H1 (cell line): ENCODE results near the gene CBL. TPM values are rescaled to one million over a fixed set of nuclear protein-coding genes. Genes with fewer than 3 reads are reported as not detected.

Source experiments
- CREB1 ChIP-seq: IDR thresholded peaks from 2 replicates; pipeline ENCODE4 v1.6.1; 2012; ENCODE audit warnings: inconsistent platforms
- TCF12 ChIP-seq: IDR thresholded peaks from 2 replicates; pipeline ENCODE4 v1.6.1; 2011; ENCODE audit warnings: low read depth, mild to moderate bottlenecking, low read length
- polyA plus RNA-seq, 7 experiments: library from polyadenylated mRNA; depleted of rRNA in 3 of 7; stranded (reverse) in 5 of 7; unstranded in 2 of 7; fragments of >200 nt in 5 of 7; fragments of 200-250 nt in 2 of 7; gene quantifications; 1 replicate in 5 of 7; 2 replicates in 1 of 7; 4 replicates in 1 of 7; pipeline versions ENCODE4 v1.2.1 to v1.2.3, GENCODE V29; 2011 to 2013; ENCODE audit warnings: missing spikeins in 2 of 7, mixed read lengths in 2 of 7
- total RNA-seq: library from RNA; stranded (reverse); fragmentation: NEBNext Ultra II Directional; extraction: Animal tissue kit (Norgen Biotek cat#: 25700); gene quantifications from 2 replicates; pipeline ENCODE4 v1.2.1, GENCODE V29; 2021

CBL gene
- total and polyA plus RNA-seq, 2 of the 8 experiments (the other 6 are each of a cell fraction or from before 2014, with no cell fraction given) = 23.1 to 57.8 TPM

GRCh38 chr11:119185981-119186634, 20.0 kb upstream of the CBL start (continued):
- TF ChIP-seq CREB1 (no peak), TCF12 (no peak)
